Heart right ventricle (tissue), 16 donors: ENCODE results near the gene FGF14. TPM values are rescaled to one million over a fixed set of nuclear protein-coding genes. Genes with fewer than 3 reads are reported as not detected.

Experiments used
- ATAC-seq, 8 donors: fragments of 200-7000 bp; cut with Tn5 transposase; one replicate each; pipeline ENCODE4 v1.9.1; 2020; ENCODE audit warnings: mild to moderate bottlenecking in 8 of 8, moderate library complexity in 8 of 8, moderate number of reproducible peaks in 1 of 8
- DNase-seq, 2 donors: peaks; one replicate each; pipeline ENCODE4 v3.0.0-alpha.2; 2020
- H3K27ac ChIP-seq, 10 donors: fragments of 200-600 bp; sonication (generic) in 2 of 10; one replicate each; pipeline versions ENCODE4 v1.5.0 to v1.8.0; 2020 to 2022; ENCODE audit warnings: mild to moderate bottlenecking in 3 of 10
- H3K27me3 ChIP-seq, 7 donors: fragments of 200-600 bp; one replicate each; pipeline ENCODE4 v1.8.0; 2021 to 2022; ENCODE audit warnings: mild to moderate bottlenecking in 2 of 7
- H3K36me3 ChIP-seq, 9 donors: fragments of 200-600 bp; sonication (generic) in 1 of 9; one replicate each; pipeline versions ENCODE4 v1.5.0 to v1.8.0; 2020 to 2022; ENCODE audit warnings: mild to moderate bottlenecking in 2 of 9
- H3K4me1 ChIP-seq, 9 donors: fragments of 200-600 bp; sonication (generic) in 1 of 9; one replicate each; pipeline versions ENCODE4 v1.5.0 to v1.8.0; 2020 to 2022; ENCODE audit warnings: mild to moderate bottlenecking in 4 of 9
- H3K4me3 ChIP-seq, 10 donors: fragments of 200-600 bp; sonication (generic) in 2 of 10; one replicate each; pipeline versions ENCODE4 v1.5.0 to v1.8.0; 2020 to 2022; ENCODE audit warnings: mild to moderate bottlenecking in 7 of 10, moderate library complexity in 2 of 10
- H3K9me3 ChIP-seq, 11 donors: fragments of 200-600 bp in 10 of 11; sonication (generic) in 2 of 11; one replicate each; pipeline versions ENCODE4 v1.5.0 to v1.8.0; 2013 to 2022; ENCODE audit warnings: mild to moderate bottlenecking in 2 of 11, control low read depth in 1 of 11, moderate library complexity in 1 of 11
- CTCF ChIP-seq, 9 donors: fragments of 200-600 bp; sonication (generic) in 2 of 9; IDR thresholded peaks; one replicate each; pipeline versions ENCODE4 v1.5.0 to v1.8.0; 2021 to 2022; ENCODE audit warnings: antibody characterized with exemption in 9 of 9, mild to moderate bottlenecking in 5 of 9, moderate library complexity in 1 of 9
- WGBS, 2 donors: extraction: QIAGEN DNeasy Blood & Tissue Kit; methylation state at CpG; one replicate each; pipeline ENCODE4 v1.1.7; 2013; ENCODE audit warnings: inconsistent platforms in 1 of 2; 5-methylcytosine and 5-hydroxymethylcytosine counted together
- intact Hi-C, 10 donors: fragments of 100-400 bp; cut with DNase I; formaldehyde crosslinking; loops; one replicate each; pipeline versions ENCODE4 v1.11.1 to v1.14.2; 2022
- polyA plus RNA-seq, 2 donors: library from polyadenylated mRNA; stranded (reverse); fragments of 200-250 nt; gene quantifications; one replicate each; pipeline ENCODE4 v1.2.3, GENCODE V29; 2013
- total RNA-seq, 10 donors: library from RNA; stranded (reverse); fragmentation: NEBNext Ultra II Directional in 3 of 10; extraction: Animal tissue kit (Norgen Biotek cat#: 25700) in 3 of 10; gene quantifications; one replicate each; pipeline versions ENCODE4 v1.2.1 to v1.2.4, GENCODE V29; 2021 to 2023
- donor health status: Arrhythmogenic right ventricular cardiomyopathy.
- donor health status: ischemic (EF 13 %, LVEDD 7.1; RV severe dilation, severe dysfunction).
- donor health status: healthy with polysubstance abuse.
- donor health status: DM: no; HTN: yes; CAD: no.
- donor health status: DM: no; HTN: no; CAD: no.
- donor health status: ischemic (EF 25% LVEDD 6.9; RV normal size, moderate dysfunction).
- donor health status: ischemic (EF 25% LVEDD 5.7; RV mildly dilated, moderate dysfunction).
- donor health status: healthy.
- donor health status: DM: yes; HTN: yes; CAD: no.
- donor health status: Ischemic cardiomyopathy.
- donor health status: ischemic (EF 35%, LVEDD 5.7; RV mildly dilated, moderate dysfunction).
- donor health status: nonischemic (EF 11% LVEDD 7.7; RV severe dilation, severe dysfunction).
- donor health status: DM: yes; HTN: yes; CAD: no.
- donor health status: PGD.
- donor health status: ischemic (EF 29% LVEDD 5.4; RV normal size, mild dysfunction).
- donor health status: nonischemic (EF 23%, LVEDD 6.1; RV moderate dilation, normal function).

Gene FGF14
- total and polyA plus RNA-seq, 12 donors: 0.20 to 7.8 (median 5.3) TPM

DNA sequence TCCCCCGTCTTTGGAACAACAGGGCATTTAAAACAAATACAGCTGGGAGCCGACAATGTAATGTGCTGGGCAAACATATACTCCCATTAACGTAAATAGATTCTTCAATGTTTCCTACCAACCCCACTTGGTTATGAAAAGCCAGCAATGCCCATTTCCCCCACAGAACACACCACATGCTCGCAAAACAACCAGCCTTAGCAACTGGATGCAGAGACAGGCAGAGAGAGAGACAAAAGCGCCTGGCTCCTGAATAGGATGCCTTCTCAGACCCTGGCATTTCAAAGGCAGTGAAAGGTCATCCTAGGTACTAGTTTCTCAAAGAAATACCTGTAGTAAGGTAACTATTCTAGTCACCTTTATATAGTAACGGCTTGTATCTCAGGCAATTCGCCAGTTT is 486.5 kb downstream of the FGF14 start:
- H3K9me3 ChIP-seq: no peaks in the 10 kb centered on the region
- 28 to 40% methylated on average over 7 of the region's 7 CpGs for WGBS, 2 donors
- intact Hi-C loops: loop anchor here in 8 of 10 donors (5.0 to 10.0 kb wide), 6 partner anchors 121 to 771 kb away; no protein-coding TSS in a partner anchor
- TF ChIP-seq CTCF (IDR thresholded peaks at IDR 0.05): no peak
- H3K4me3 ChIP-seq: no peak overlapping the region
- H3K4me1 ChIP-seq: peaks cover 0 to 20% (median 6%) of the 10 kb centered on the region in 9 donors
- ATAC-seq: no peak
- H3K27me3 ChIP-seq: peaks cover 0 to 78% (median 59%) of the 10 kb centered on the region in 7 donors
- DNase-seq: no peak
- no peak overlapping the region for H3K27ac ChIP-seq
- H3K36me3 ChIP-seq: no peaks in the 10 kb centered on the region

DNA sequence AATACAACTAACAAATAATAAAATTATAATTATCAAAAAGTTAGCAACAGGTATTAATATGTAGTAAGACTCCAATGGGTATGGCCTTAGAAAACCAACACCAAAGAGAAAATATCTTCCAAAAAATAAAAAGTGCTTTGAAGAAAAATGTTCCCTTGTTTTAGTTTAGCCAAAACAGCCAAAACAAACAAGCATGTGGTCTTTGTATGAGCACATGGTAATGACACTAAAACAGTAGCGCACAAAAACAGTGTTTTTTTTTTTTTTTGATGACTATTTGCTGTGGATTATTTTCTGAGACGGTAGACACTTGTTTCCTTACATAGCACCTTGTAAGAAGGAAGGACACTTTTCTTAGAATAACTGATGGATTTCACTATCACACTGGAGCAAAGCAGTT is 490.1 kb downstream of the FGF14 start:
- H3K4me1 ChIP-seq: peaks cover 0 to 8% (median 5%) of the 10 kb centered on the region in 9 donors
- H3K36me3 ChIP-seq: no peaks in the 10 kb centered on the region
- peaks cover 0 to 4% (median 0%) of the 10 kb centered on the region in 11 donors for H3K9me3 ChIP-seq
- intact Hi-C loops: loop anchor here in 5 of 10 donors (10.0 kb wide), 4 partner anchors 117 to 767 kb away; no protein-coding TSS in a partner anchor
- DNase-seq: no peak
- TF ChIP-seq CTCF (IDR thresholded peaks at IDR 0.05): no peak
- H3K27me3 ChIP-seq: peaks cover 0 to 42% (median 26%) of the 10 kb centered on the region in 7 donors
- no peak for ATAC-seq
- H3K4me3 ChIP-seq: no peak overlapping the region
- 75% methylated on average over 2 of the region's 2 CpGs for WGBS, 2 donors
- no peak overlapping the region for H3K27ac ChIP-seq

GRCh38 chr13:101903890-101904289 is 498.0 kb downstream of the FGF14 start:
- DNase-seq: no peak
- TF ChIP-seq CTCF (IDR thresholded peaks at IDR 0.05): no peak
- Histone ChIP-seq H3K36me3 (no peaks in the 10 kb centered on the region), H3K27ac (no peak overlapping the region), H3K9me3 (peaks cover 0 to 3% (median 0%) of the 10 kb centered on the region in 11 donors), H3K4me1 (no peaks in the 10 kb centered on the region), H3K4me3 (no peak overlapping the region), H3K27me3 (no peaks in the 10 kb centered on the region)
- WGBS, 2 donors: 58 to 65% methylated on average over 3 of the region's 3 CpGs
- ATAC-seq: no peak
- intact Hi-C loops: no loop called here

DNA sequence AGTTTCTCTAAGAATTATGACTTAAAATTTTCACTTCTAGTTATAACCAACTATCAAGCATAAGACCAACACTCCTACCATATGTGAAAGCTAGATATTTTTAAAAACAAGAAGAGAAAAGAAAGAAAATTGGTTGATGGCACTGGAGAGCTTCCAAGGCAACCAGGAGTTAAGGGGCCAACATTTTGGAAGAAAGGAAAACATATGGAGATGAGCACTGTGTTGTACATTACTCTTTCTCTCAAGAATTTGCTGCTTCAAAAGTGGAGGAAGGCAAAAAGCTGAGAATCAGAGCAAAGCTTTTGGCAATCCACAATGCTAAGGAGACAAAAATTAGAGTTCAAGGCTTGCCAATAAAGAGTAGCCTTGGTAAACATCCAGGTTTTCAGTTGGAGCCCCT is 503.2 kb downstream of the FGF14 start:
- H3K4me3 ChIP-seq: no peak overlapping the region
- DNase-seq (no peak), ATAC-seq (no peak)
- H3K36me3 ChIP-seq: no peaks in the 10 kb centered on the region
- no peak for TF ChIP-seq CTCF (IDR thresholded peaks at IDR 0.05)
- H3K27ac ChIP-seq: no peak overlapping the region
- no peaks in the 10 kb centered on the region for H3K27me3 ChIP-seq
- H3K9me3 ChIP-seq: no peaks in the 10 kb centered on the region
- no peaks in the 10 kb centered on the region for H3K4me1 ChIP-seq
- intact Hi-C loops: no loop called here
